ENCODE data around the gene TNPO3.

TNPO3 gene

DNA sequence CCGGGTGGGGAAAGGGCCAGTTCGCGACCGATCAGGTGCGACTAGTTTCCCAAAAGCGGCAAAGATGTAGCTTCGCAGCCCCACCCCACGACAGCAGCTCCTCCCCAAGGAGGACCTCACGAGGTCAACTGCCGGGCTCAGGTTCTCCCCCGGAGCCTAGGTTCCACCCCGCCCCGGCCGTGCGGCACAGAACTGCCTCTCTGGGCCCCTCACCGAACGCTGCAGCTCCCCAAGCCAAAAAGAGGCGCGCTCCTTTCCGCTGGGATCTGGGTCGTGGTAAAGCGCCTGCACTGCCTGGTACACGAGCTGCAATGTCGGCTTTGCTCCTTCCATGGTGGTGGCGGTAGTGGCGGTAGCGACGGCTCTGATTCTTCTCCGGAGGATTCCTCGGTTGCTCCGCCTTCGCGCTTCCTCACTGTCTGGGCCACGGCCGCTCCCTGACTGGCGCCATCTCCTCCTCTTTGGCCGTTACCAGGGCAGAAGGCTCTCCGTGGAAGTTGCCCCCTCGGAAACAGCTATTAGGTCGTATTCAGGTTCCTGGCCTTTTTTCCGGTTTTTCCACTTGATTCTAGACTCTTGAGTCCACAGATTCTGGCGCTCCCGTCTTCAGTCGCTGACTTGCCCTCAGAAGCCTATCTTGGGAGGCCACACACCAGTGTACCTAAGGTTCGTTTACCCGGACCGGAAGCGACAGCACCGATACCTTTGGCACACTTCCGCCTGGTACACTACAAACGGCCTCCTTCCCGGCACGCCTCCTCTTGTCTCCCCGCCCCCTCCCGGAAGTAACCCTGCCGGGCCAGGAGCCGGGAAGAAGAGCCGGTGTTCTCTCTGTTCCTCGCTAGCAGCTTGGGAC lies at the start of gene TNPO3:
Gene TNPO3, minus strand, starts transcription at position 674 of the 856 bp plus-strand sequence. Its CDS starts 341 bp downstream, at position 333.
- DNase-seq (ENCODE audit: low read depth, low spot score) = peak; percentile 96

GRCh38 chr7:129103561-129104324 lies 48.8 kb upstream of the TNPO3 start:
- no peak for DNase-seq (ENCODE audit: low read depth, low spot score)

- DNase-seq (ENCODE audit: low read depth, low spot score) = no peak
These were observed 46.8 kb upstream of the TNPO3 start for GRCh38 chr7:129101746-129102145.

DNA sequence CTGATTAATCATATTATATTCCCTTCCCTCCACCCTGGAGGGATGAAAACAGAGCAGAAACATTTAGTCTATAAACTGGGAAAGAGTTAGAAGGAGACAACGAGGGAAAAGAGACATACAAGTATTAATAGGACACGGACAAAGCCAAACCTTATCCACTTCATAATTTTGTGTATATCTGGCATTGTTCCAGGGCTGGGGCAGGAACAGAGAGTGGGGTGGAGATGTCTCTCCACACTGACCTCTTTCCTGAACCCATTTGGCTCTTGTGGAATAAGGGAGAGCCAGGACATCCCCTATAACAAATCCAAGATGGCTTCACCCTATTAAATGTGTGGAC lies 45.9 kb upstream of the TNPO3 start:
- DNase-seq (ENCODE audit: low read depth, low spot score) = no peak

GRCh38 chr7:129098409-129099084 lies 43.6 kb upstream of the TNPO3 start:
- no peak for DNase-seq (ENCODE audit: low read depth, low spot score)

- DNase-seq (ENCODE audit: low read depth, low spot score) = no peak
These were observed 40.3 kb upstream of the TNPO3 start for GRCh38 chr7:129095258-129095657.

DNA sequence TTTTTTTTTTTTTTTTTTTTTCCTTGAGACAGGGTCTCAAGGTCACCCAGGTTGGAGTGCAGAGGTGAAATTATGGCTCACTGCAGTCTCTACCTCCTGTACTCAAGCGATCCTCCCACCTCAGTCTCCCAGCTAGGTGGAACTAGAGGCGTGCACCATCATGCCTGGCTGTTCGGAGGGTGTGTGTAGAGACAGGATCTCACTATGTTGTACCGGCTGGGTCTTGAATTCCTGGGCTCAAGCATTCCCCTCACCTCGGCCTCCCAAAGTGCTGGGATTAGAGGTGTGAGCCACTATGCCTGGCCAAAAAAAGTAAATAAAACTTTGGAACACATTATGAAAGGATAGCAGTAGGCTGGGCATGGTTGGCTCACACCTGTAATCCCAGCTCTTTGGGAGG lies 39.6 kb upstream of the TNPO3 start:
- no peak for DNase-seq (ENCODE audit: low read depth, low spot score)

DNA sequence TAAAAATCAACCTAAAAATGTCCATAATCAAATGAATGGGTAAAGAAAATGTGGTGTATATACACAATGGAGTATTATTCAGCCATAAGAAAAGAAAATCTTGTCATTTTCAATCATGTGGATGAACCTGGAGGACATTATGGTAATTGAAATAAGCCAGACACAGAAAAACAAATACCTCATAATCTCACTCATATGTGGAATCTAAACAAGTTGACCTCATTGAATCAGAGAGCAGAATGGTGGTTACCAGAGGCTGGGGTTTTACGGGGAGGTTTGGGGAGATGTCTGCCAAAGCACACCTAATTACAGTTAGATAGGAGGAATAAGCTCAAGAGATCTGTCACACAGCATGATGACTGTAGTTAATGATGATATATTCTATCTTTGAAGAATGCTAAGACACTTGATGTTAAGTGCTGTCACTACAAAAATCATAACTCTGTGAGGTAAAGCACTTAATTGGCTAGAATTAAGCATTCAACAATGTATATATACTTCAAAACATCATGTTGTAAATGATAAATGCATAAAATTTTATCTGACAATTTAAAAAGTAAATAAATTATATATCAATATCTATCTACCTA lies 39.1 kb upstream of the TNPO3 start:
- DNase-seq (ENCODE audit: low read depth, low spot score) = no peak

DNA sequence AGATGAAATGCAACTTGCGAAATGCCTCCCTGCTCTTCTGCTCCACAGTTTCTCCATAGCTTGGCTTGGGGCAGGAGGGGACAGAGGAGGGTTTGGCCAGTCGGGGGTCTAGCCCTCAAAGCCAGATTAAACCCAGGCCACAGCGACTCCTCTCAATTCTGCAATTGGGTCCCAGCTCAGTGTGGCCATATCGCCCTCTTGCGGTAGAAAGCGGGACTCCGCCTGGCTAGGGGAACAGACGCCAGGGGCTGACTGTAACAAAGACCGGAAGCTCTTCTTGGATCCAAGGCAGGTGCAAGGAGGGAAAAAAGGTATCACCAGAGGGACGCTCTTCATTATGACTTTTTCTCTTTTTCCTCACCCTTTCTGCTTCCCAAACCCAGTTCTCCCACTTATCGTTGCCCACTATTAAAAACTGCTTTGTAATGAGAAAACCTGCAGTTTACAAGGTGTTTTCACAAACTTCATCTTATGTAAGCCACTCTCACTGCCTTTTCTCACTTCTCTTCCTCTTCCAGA lies 36.6 kb upstream of the TNPO3 start:
- DNase-seq (ENCODE audit: low read depth, low spot score) = peak; percentile 95

- no peak for DNase-seq (ENCODE audit: low read depth, low spot score)
These were observed 35.5 kb upstream of the TNPO3 start for GRCh38 chr7:129090300-129090907.

DNA sequence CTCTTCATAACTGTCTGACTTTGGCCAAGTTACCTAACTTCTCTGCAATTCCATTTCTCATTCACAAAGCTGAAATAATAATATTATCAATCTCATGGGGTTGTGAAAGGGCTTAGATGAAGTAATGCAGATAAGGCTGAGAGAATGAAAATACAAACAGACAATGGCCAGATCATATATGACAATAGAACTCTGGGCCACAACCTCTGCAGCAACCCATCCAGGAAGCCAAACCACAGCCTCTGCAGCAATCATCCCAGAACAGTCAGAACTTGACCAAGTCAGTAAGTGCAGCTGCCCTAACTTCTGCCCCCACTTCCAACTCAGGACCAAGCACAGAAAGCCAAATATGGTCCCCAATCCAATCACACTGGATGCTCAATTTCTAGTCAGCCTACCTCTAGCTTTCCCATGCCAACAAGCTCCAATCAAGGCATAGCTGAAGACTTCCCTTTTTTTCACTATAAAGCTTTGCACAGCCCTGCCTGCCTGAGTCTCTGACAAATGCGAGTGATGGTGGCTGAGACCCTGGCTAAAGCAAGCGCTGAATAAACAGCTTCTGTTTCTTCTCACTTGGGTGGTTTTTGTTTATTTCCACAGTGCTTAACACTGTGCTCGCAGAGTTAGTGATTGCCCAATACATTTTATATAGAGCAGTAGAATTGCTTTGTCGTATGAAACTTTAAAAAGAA lies 34.8 kb upstream of the TNPO3 start:
- DNase-seq (ENCODE audit: low read depth, low spot score) = no peak

DNA sequence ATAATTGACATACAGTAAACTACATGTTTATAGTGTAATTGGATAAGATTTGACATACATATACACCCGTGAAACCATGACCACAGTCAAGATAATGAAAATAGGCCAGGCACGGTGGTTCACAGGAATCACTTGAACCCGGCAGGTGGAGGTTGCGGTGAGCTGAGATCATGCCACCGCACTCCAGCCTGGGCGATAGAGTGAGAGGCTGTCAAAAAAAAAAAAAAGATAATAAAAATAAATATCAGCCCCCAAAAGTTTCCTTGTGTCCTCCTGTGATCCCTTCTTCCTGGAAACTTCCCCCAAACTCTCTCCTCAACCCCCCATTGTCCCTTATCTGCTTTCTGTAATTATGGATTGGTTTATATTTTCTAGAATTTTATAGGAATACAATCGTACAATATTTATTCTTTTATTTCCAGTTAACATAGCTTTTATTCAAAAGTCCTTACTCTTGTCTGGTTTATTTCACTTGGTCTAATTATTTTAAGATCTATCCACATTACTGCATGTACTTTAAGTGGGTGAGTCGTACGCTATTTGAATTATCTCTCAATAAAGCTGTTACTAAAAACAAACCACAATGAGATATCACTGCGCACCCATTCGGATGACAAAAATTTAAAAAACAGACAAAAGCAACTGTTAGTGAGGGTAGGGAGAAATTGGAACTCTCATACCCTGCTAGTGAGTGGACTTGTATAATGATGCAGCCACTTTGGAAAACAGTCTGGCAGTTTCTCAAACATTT lies 30.1 kb upstream of the TNPO3 start:
- no peak for DNase-seq (ENCODE audit: low read depth, low spot score)

GRCh38 chr7:129083525-129083924 lies 28.6 kb upstream of the TNPO3 start:
- no peak for DNase-seq (ENCODE audit: low read depth, low spot score)

GRCh38 chr7:129078455-129078854 lies 23.5 kb upstream of the TNPO3 start:
- no peak for DNase-seq (ENCODE audit: low read depth, low spot score)

DNA sequence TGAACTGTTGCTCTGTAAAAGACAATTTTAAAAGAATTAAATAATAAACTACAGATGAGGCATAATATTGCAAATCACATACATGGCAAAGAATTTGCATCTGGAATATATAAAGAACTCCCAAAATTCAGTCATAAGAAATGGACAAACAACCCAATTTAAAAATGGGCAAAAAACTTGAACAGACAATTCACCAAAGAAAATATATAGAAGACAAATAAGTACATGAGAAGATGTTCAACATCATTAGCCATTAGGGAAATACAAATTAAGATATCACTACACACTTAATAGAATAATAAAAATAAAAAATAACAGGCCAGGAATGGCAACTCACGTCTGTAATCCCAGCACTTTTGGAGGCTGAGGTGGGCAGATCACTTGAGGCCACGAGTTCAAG lies 22.0 kb upstream of the TNPO3 start:
- no peak for DNase-seq (ENCODE audit: low read depth, low spot score)

- no peak for DNase-seq (ENCODE audit: low read depth, low spot score)
These were observed 20.1 kb upstream of the TNPO3 start for GRCh38 chr7:129074994-129075393.

GRCh38 chr7:129074361-129074871 lies 19.5 kb upstream of the TNPO3 start:
- DNase-seq (ENCODE audit: low read depth, low spot score) = no peak

DNA sequence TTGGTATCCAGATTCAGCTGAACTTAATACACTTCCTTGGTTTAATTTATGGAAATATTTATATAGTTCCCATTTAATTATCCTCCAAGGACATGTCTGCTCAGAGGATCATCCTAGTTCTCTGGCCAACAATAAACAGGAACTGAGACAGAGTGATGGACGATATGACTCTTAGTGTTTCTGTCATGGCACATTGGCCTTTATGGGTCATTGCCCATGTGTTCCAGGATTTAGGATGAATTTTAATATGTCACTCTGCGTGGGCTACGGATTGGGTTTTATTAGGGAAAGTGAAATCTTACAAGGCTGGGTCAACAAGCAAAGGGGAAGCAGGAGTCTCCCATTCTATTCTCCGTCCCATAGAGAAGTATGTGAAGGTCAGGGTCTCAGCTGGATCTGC lies 18.8 kb upstream of the TNPO3 start:
- DNase-seq (ENCODE audit: low read depth, low spot score) = no peak

DNA sequence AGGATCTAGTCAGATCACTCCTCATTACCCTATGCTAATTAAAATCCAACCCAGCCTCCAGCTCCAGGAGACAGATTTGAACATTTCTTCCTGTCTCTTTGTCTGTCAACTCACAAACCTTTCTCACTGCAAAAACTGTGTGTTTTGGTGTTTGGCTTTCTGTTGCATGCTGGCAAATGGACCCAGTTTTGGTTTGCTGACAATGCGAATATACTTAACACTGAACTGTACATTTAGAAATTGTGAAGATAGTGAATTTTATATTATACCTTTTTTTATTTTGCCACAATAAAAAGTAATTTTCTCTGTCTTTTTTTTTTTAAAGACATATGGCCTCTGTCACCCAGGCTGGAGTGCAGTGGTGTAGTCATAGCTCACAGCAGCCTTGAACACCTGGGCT lies 18.3 kb upstream of the TNPO3 start:
- no peak for DNase-seq (ENCODE audit: low read depth, low spot score)

DNA sequence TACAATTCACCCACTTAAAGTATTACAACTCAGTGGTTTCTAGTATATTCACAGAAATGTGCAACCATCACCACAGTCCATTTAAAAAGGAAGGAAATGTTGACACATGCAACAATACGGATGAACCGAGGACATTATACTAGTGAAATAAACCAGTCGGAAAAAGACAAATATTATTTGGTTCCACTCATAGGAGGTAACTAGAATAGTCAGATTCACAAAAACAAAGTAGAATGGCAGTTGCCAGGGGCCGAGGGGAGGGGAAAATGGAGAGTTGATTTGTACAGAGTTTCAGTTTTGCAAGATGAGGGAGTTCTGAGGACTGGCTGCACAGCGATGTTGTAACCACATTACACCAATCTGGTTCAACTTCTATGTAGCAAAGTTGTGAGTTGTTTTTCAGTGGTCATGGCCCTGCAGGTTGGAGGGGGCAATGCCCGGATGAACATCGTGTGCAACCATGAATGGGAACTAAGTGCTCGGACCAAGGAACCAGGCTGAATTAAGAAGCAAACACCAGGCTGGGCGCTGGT lies 17.6 kb upstream of the TNPO3 start:
- no peak for DNase-seq (ENCODE audit: low read depth, low spot score)

Data from ELF-1 (cell line).